Trophoblast cell (in vitro differentiated cells and primary cell): ENCODE results near the gene DENND4A.

Experiments used
- DNase-seq, 2 donors: peaks; one replicate each; pipeline ENCODE4 v3.0.0-alpha.2; 2016
- H2AFZ ChIP-seq: 2 replicates; pipeline ENCODE4 v1.6.1; 2013; ENCODE audit warnings: low read length, moderate library complexity, mild to moderate bottlenecking; ENCODE audit not compliant: insufficient read depth, poor library complexity
- H2AK5ac ChIP-seq: 2 replicates; pipeline ENCODE4 v1.6.1; 2013; ENCODE audit warnings: mild to moderate bottlenecking, low read length
- H2BK120ac ChIP-seq: 2 replicates; pipeline ENCODE4 v1.6.1; 2013; ENCODE audit warnings: low read length, mild to moderate bottlenecking, moderate library complexity; ENCODE audit not compliant: insufficient read depth, poor library complexity
- H2BK12ac ChIP-seq: 2 replicates; pipeline ENCODE4 v1.6.1; 2013; ENCODE audit warnings: mild to moderate bottlenecking, low read length, moderate library complexity
- H2BK5ac ChIP-seq: 2 replicates; pipeline ENCODE4 v1.6.1; 2013; ENCODE audit warnings: low read length, low read depth, moderate library complexity, mild to moderate bottlenecking; ENCODE audit not compliant: poor library complexity
- H3K14ac ChIP-seq: 2 replicates; pipeline ENCODE4 v1.6.1; 2013; ENCODE audit warnings: mild to moderate bottlenecking, low read length
- H3K18ac ChIP-seq: 2 replicates; pipeline ENCODE4 v1.6.1; 2013; ENCODE audit warnings: mild to moderate bottlenecking, low read length
- H3K23ac ChIP-seq: 2 replicates; pipeline ENCODE4 v1.6.1; 2013; ENCODE audit warnings: low read length
- H3K27ac ChIP-seq: 2 replicates; pipeline ENCODE4 v1.5.1; 2013; ENCODE audit warnings: low read depth, mild to moderate bottlenecking, inconsistent platforms, low read length, moderate library complexity
- H3K27me3 ChIP-seq: 2 replicates; pipeline ENCODE4 v1.6.1; 2013; ENCODE audit warnings: inconsistent platforms, mild to moderate bottlenecking, low read length, moderate library complexity; ENCODE audit not compliant: insufficient read depth
- H3K36me3 ChIP-seq, 2 experiments: 1 replicate in 1 of 2; 2 replicates in 1 of 2; pipeline ENCODE4 v1.6.1; 2013; ENCODE audit warnings: low read length in 2 of 2, mild to moderate bottlenecking in 2 of 2, moderate library complexity in 1 of 2; ENCODE audit not compliant: insufficient read depth in 2 of 2, control insufficient read depth in 1 of 2
- H3K4ac ChIP-seq: 2 replicates; pipeline ENCODE4 v1.6.1; 2013; ENCODE audit warnings: low read depth, mild to moderate bottlenecking, low read length, moderate library complexity
- H3K4me1 ChIP-seq, 2 experiments: 1 replicate in 1 of 2; 2 replicates in 1 of 2; pipeline ENCODE4 v1.6.1; 2013; ENCODE audit warnings: low read length in 2 of 2, mild to moderate bottlenecking in 2 of 2, moderate library complexity in 1 of 2; ENCODE audit not compliant: insufficient read depth in 2 of 2, control insufficient read depth in 1 of 2
- H3K4me2 ChIP-seq: 2 replicates; pipeline ENCODE4 v1.6.1; 2013; ENCODE audit warnings: inconsistent platforms, mild to moderate bottlenecking, low read length, moderate library complexity
- H3K4me3 ChIP-seq: 2 replicates; pipeline ENCODE4 v1.5.1; 2013; ENCODE audit warnings: mild to moderate bottlenecking, low read depth, low read length, inconsistent platforms
- H3K79me1 ChIP-seq: one replicate; pipeline ENCODE4 v1.6.1; 2013; ENCODE audit warnings: low read length
- H3K79me2 ChIP-seq: 2 replicates; pipeline ENCODE4 v1.6.1; 2013; ENCODE audit warnings: low read length, mild to moderate bottlenecking; ENCODE audit not compliant: control insufficient read depth, insufficient read depth, poor library complexity
- H3K9ac ChIP-seq: 2 replicates; pipeline ENCODE4 v1.6.1; 2013; ENCODE audit warnings: mild to moderate bottlenecking, low read length
- H3K9me3 ChIP-seq: 2 replicates; pipeline ENCODE4 v1.6.1; 2013; ENCODE audit warnings: low read depth, mild to moderate bottlenecking, control low read depth, inconsistent platforms, low read length; ENCODE audit not compliant: insufficient read depth
- H4K12ac ChIP-seq: 2 replicates; pipeline ENCODE4 v1.6.1; 2013; ENCODE audit warnings: low read depth, mild to moderate bottlenecking, low read length, moderate library complexity
- H4K8ac ChIP-seq: 2 replicates; pipeline ENCODE4 v1.6.1; 2013; ENCODE audit warnings: low read depth, mild to moderate bottlenecking, low read length, moderate library complexity
- H4K91ac ChIP-seq: one replicate; pipeline ENCODE4 v1.6.1; 2013; ENCODE audit warnings: low read depth, mild to moderate bottlenecking, low read length, moderate library complexity
- WGBS: extraction: QIAGEN DNeasy Blood & Tissue Kit; methylation state at CpG from one replicate; pipeline ENCODE4 v1.1.7; 2013; ENCODE audit warnings: missing lambda C conversion rate; ENCODE audit not compliant: insufficient read length, insufficient coverage; ENCODE audit errors: extremely low coverage; 5-methylcytosine and 5-hydroxymethylcytosine counted together

The DENND4A gene

GRCh38 chr15:65631503-65631902 lies 160.6 kb downstream of the DENND4A start:
- Histone ChIP-seq H3K9ac (no peak overlapping the region), H2BK12ac (no peak overlapping the region), H3K4me1 (no peaks in the 10 kb centered on the region), H3K9me3 (no peaks in the 10 kb centered on the region), H3K36me3 (no peaks in the 10 kb centered on the region), H3K23ac (no peak overlapping the region), H3K4ac (no peak overlapping the region), H3K4me3 (no peak overlapping the region), H3K27me3 (no peaks in the 10 kb centered on the region), H3K79me1 (no peaks in the 10 kb centered on the region), H3K14ac (no peak overlapping the region), H2AFZ (no peak overlapping the region), H4K91ac (no peak overlapping the region), H3K4me2 (no peak overlapping the region), H2AK5ac (no peak overlapping the region), H4K8ac (no peak overlapping the region), H2BK5ac (no peak overlapping the region), H4K12ac (no peak overlapping the region), H3K79me2 (no peaks in the 10 kb centered on the region), H3K18ac (no peak overlapping the region), H3K27ac (no peak overlapping the region), H2BK120ac (no peak overlapping the region)
- DNase-seq = no peak
- WGBS = no CpG with 5 or more reads among the region's 6 CpGs

GRCh38 chr15:65630760-65631159 lies 161.3 kb downstream of the DENND4A start:
- no peak overlapping the region for H3K4me2 ChIP-seq
- H3K23ac ChIP-seq = no peak overlapping the region
- H3K79me1 ChIP-seq = no peaks in the 10 kb centered on the region
- no peaks in the 10 kb centered on the region for H3K79me2 ChIP-seq
- WGBS = no CpG with 5 or more reads among the region's 5 CpGs
- no peak for DNase-seq
- no peaks in the 10 kb centered on the region for H3K4me1 ChIP-seq
- H2BK5ac ChIP-seq = no peak overlapping the region
- H3K4me3 ChIP-seq = no peak overlapping the region
- no peak overlapping the region for H2AK5ac ChIP-seq
- no peak overlapping the region for H3K27ac ChIP-seq
- no peak overlapping the region for H3K18ac ChIP-seq
- no peak overlapping the region for H2BK120ac ChIP-seq
- H4K8ac ChIP-seq = no peak overlapping the region
- H3K4ac ChIP-seq = no peak overlapping the region
- no peaks in the 10 kb centered on the region for H3K27me3 ChIP-seq
- no peak overlapping the region for H3K9ac ChIP-seq
- no peak overlapping the region for H3K14ac ChIP-seq
- H2BK12ac ChIP-seq = no peak overlapping the region
- H3K36me3 ChIP-seq = peaks cover 0 to under 1% of the 10 kb centered on the region in 2 experiments
- H4K91ac ChIP-seq = no peak overlapping the region
- H3K9me3 ChIP-seq = no peaks in the 10 kb centered on the region
- H2AFZ ChIP-seq = no peak overlapping the region
- no peak overlapping the region for H4K12ac ChIP-seq

- Histone ChIP-seq H3K23ac (no peak overlapping the region), H4K12ac (no peak overlapping the region), H3K79me2 (no peaks in the 10 kb centered on the region), H3K14ac (no peak overlapping the region), H2BK120ac (no peak overlapping the region), H2BK12ac (no peak overlapping the region), H2AK5ac (no peak overlapping the region), H2AFZ (no peak overlapping the region), H4K8ac (no peak overlapping the region), H3K9ac (no peak overlapping the region), H3K4ac (no peak overlapping the region), H3K27ac (no peak overlapping the region), H2BK5ac (no peak overlapping the region), H3K4me2 (no peak overlapping the region), H3K4me1 (no peaks in the 10 kb centered on the region), H3K18ac (no peak overlapping the region), H3K4me3 (no peak overlapping the region), H3K36me3 (peaks cover 4 to 5% of the 10 kb centered on the region in 2 experiments), H4K91ac (no peak overlapping the region), H3K79me1 (no peaks in the 10 kb centered on the region), H3K9me3 (no peaks in the 10 kb centered on the region), H3K27me3 (no peaks in the 10 kb centered on the region)
- WGBS = no CpG with 5 or more reads among the region's 3 CpGs
- no peak for DNase-seq
Observed at GRCh38 chr15:65629548-65629947, 162.5 kb downstream of the DENND4A start.

GRCh38 chr15:65626856-65627255 lies 165.2 kb downstream of the DENND4A start:
- no peak overlapping the region for H3K4me2 ChIP-seq
- no CpG with 5 or more reads among the region's 4 CpGs for WGBS
- no peaks in the 10 kb centered on the region for H3K9me3 ChIP-seq
- no peak overlapping the region for H3K23ac ChIP-seq
- no peak overlapping the region for H3K18ac ChIP-seq
- H3K79me1 ChIP-seq = no peaks in the 10 kb centered on the region
- no peak overlapping the region for H4K12ac ChIP-seq
- no peak overlapping the region for H3K27ac ChIP-seq
- H3K9ac ChIP-seq = no peak overlapping the region
- no peak overlapping the region for H2BK12ac ChIP-seq
- DNase-seq = no peak
- H2AK5ac ChIP-seq = no peak overlapping the region
- no peak overlapping the region for H3K4me3 ChIP-seq
- H2BK120ac ChIP-seq = no peak overlapping the region
- H3K36me3 ChIP-seq = peaks cover 4 to 5% of the 10 kb centered on the region in 2 experiments
- no peak overlapping the region for H2AFZ ChIP-seq
- no peak overlapping the region for H4K91ac ChIP-seq
- no peak overlapping the region for H2BK5ac ChIP-seq
- H3K79me2 ChIP-seq = no peaks in the 10 kb centered on the region
- H3K4ac ChIP-seq = no peak overlapping the region
- no peak overlapping the region for H3K14ac ChIP-seq
- H3K4me1 ChIP-seq = no peaks in the 10 kb centered on the region
- H3K27me3 ChIP-seq = no peaks in the 10 kb centered on the region
- no peak overlapping the region for H4K8ac ChIP-seq
